Tibial nerve (tissue), 4 donors: ENCODE measurements around the gene ZNF507.

Experiments used
- CTCF ChIP-seq, 5 experiments: fragments of 200-600 bp in 3 of 5; fragments of 450-650 bp in 2 of 5; sonication (generic) in 3 of 5; IDR thresholded peaks; one replicate each; pipeline ENCODE4 v1.5.1; 2016 to 2019; ENCODE audit warnings: antibody characterized with exemption in 5 of 5, mild to moderate bottlenecking in 3 of 5, moderate library complexity in 2 of 5
- EP300 ChIP-seq, 2 donors: sonication (generic); formaldehyde crosslinking; IDR thresholded peaks; one replicate each; pipeline ENCODE4 v1.6.1; 2017; ENCODE audit warnings: antibody characterized with exemption in 2 of 2, mild to moderate bottlenecking in 1 of 2
- POLR2A ChIP-seq, 2 donors: fragments of 450-650 bp; IDR thresholded peaks; one replicate each; pipeline ENCODE4 v1.6.1; 2017; ENCODE audit warnings: antibody characterized with exemption in 2 of 2, mild to moderate bottlenecking in 2 of 2, moderate library complexity in 2 of 2

- TF ChIP-seq POLR2A (IDR thresholded peaks at IDR 0.05) = no peak
- no peak for TF ChIP-seq CTCF (IDR thresholded peaks at IDR 0.05)
- no peak for TF ChIP-seq EP300 (IDR thresholded peaks at IDR 0.05)
Observed at GRCh38 chr19:32361574-32362317, 16.3 kb downstream of the ZNF507 start.
